H1 (cell line): ENCODE measurements around the gene TLL1. TPM values are rescaled to one million over a fixed set of nuclear protein-coding genes. Genes with fewer than 3 reads are reported as not detected.

Source experiments
- CTCF ChIA-PET: fragments of 300-600 bp; sonication (Branson Sonifier 250); formaldehyde crosslinking; loops from one replicate; lab custom pipeline; 2021; ENCODE audit not compliant: partially characterized antibody; lab: Charles Lee
- POLR2A ChIA-PET: fragments of 300-600 bp; sonication (Branson Sonifier 250); formaldehyde crosslinking; loops from one replicate; lab custom pipeline; 2021; ENCODE audit warnings: inconsistent platforms; ENCODE audit not compliant: partially characterized antibody; lab: Charles Lee
- DNase-seq, 2 experiments: peaks; one replicate each; pipeline versions ENCODE4 v3.0.0 to v3.0.0-alpha.2; 2010 to 2022; ENCODE audit warnings: low spot score in 2 of 2, low read depth in 1 of 2, mixed read lengths in 1 of 2
- FAIRE-seq: peaks from 2 replicates; lab custom pipeline; 2011; peaks lifted over from hg19 to GRCh38; lab: Jason Lieb, UNC
- H2AFZ ChIP-seq: 2 replicates; pipeline ENCODE4 v1.8.1; 2012; ENCODE audit warnings: low read length, inconsistent platforms
- H2AK5ac ChIP-seq: 2 replicates; pipeline ENCODE4 v1.6.1; 2013; ENCODE audit warnings: low read depth, low read length
- H2BK120ac ChIP-seq: replicated peaks from 2 replicates; pipeline ENCODE3; 2013; ENCODE audit warnings: low read depth, low read length, inconsistent platforms
- H2BK12ac ChIP-seq: 2 replicates; pipeline ENCODE4 v1.6.1; 2013; ENCODE audit warnings: low read depth, low read length
- H2BK15ac ChIP-seq: 2 replicates; pipeline ENCODE4 v1.6.1; 2013; ENCODE audit warnings: low read length
- H2BK20ac ChIP-seq: 2 replicates; pipeline ENCODE4 v1.6.1; 2013; ENCODE audit warnings: low read length
- H2BK5ac ChIP-seq: 2 replicates; pipeline ENCODE4 v1.6.1; 2013; ENCODE audit warnings: low read depth, low read length
- H3K14ac ChIP-seq: 2 replicates; pipeline ENCODE4 v1.6.1; 2013; ENCODE audit warnings: inconsistent platforms; ENCODE audit not compliant: insufficient read length
- H3K18ac ChIP-seq: 2 replicates; pipeline ENCODE4 v1.6.1; 2013; ENCODE audit warnings: low read length; ENCODE audit errors: extremely low read depth
- H3K23ac ChIP-seq: 2 replicates; pipeline ENCODE4 v1.6.1; 2013; ENCODE audit warnings: inconsistent platforms; ENCODE audit not compliant: insufficient read length
- H3K23me2 ChIP-seq: 2 replicates; pipeline ENCODE4 v1.6.1; 2013; ENCODE audit warnings: low read depth, low read length
- H3K27ac ChIP-seq: 2 replicates; pipeline ENCODE4 v1.6.1; 2011; ENCODE audit warnings: low read depth, low read length, inconsistent platforms
- H3K27me3 ChIP-seq, 4 experiments: replicated peaks in 1 of 4; 1 replicate in 1 of 4; 2 replicates in 3 of 4; pipeline versions ENCODE4 v1.6.1 to v1.8.1; 2011 to 2013; ENCODE audit warnings: low read length in 3 of 4, mild to moderate bottlenecking in 3 of 4, inconsistent platforms in 2 of 4, mixed read lengths in 2 of 4, moderate library complexity in 1 of 4; ENCODE audit not compliant: control insufficient read depth in 3 of 4, insufficient read depth in 3 of 4; ENCODE audit errors: extremely low read depth in 1 of 4
- H3K36me3 ChIP-seq, 4 experiments: 2 replicates each; pipeline versions ENCODE4 v1.6.1 to v1.8.1; 2011 to 2013; ENCODE audit warnings: mild to moderate bottlenecking in 4 of 4, low read length in 3 of 4, moderate library complexity in 2 of 4, control low read depth in 1 of 4, inconsistent platforms in 1 of 4; ENCODE audit not compliant: insufficient read depth in 4 of 4, control insufficient read depth in 2 of 4
- H3K4ac ChIP-seq: replicated peaks from 2 replicates; pipeline ENCODE3; 2013; ENCODE audit warnings: low read length, low read depth, mixed read lengths, inconsistent platforms; ENCODE audit not compliant: insufficient read length
- H3K4me1 ChIP-seq, 4 experiments: replicated peaks in 1 of 4; 1 replicate in 1 of 4; 2 replicates in 3 of 4; pipeline versions ENCODE4 v1.6.1 to v1.8.1; 2011 to 2013; ENCODE audit warnings: low read length in 3 of 4, inconsistent platforms in 2 of 4, mixed read lengths in 1 of 4; ENCODE audit not compliant: insufficient read depth in 4 of 4, control insufficient read depth in 3 of 4
- H3K4me2 ChIP-seq, 2 experiments: 2 replicates each; pipeline versions ENCODE4 v1.6.1 to v1.8.1; 2011 to 2013; ENCODE audit warnings: low read depth in 2 of 2, low read length in 2 of 2, control low read depth in 1 of 2, inconsistent platforms in 1 of 2, mild to moderate bottlenecking in 1 of 2; ENCODE audit not compliant: insufficient read depth in 1 of 2
- H3K4me3 ChIP-seq, 4 experiments: fragments of 200-600, 300-600 bp in 1 of 4; sonication (generic), shearing (Covaris generic), sonication (Bioruptor Twin) in 1 of 4; 2 replicates each; pipeline versions ENCODE4 v1.5.1 to v1.8.1; 2011 to 2016; ENCODE audit warnings: low read length in 4 of 4, low read depth in 3 of 4, control low read depth in 2 of 4, inconsistent platforms in 2 of 4, mild to moderate bottlenecking in 2 of 4, mixed read lengths in 1 of 4, moderate library complexity in 1 of 4; ENCODE audit not compliant: insufficient read depth in 2 of 4; ENCODE audit errors: extremely low read depth in 1 of 4
- H3K56ac ChIP-seq: replicated peaks from 2 replicates; pipeline ENCODE3; 2013; ENCODE audit warnings: low read depth, mild to moderate bottlenecking, mixed read lengths, low read length, inconsistent platforms; ENCODE audit not compliant: insufficient read length
- H3K79me1 ChIP-seq: 2 replicates; pipeline ENCODE4 v1.6.1; 2013; ENCODE audit warnings: low read depth, low read length, control low read depth
- H3K79me2 ChIP-seq, 2 experiments: 2 replicates each; pipeline versions ENCODE4 v1.6.1 to v1.8.1; 2012 to 2013; ENCODE audit warnings: low read length in 2 of 2, mild to moderate bottlenecking in 2 of 2, inconsistent platforms in 1 of 2; ENCODE audit not compliant: insufficient read depth in 2 of 2, control insufficient read depth in 1 of 2
- H3K9ac ChIP-seq, 4 experiments: replicated peaks in 1 of 4; 1 replicate in 1 of 4; 2 replicates in 3 of 4; pipeline versions ENCODE4 v1.6.1 to v1.8.1; 2011 to 2013; ENCODE audit warnings: low read depth in 3 of 4, low read length in 3 of 4, control low read depth in 2 of 4, mild to moderate bottlenecking in 2 of 4, moderate library complexity in 2 of 4, inconsistent platforms in 1 of 4; ENCODE audit errors: extremely low read depth in 1 of 4
- H3K9me3 ChIP-seq, 2 experiments: 2 replicates each; pipeline versions ENCODE4 v1.6.1 to v1.8.1; 2012 to 2013; ENCODE audit warnings: mild to moderate bottlenecking in 2 of 2, moderate library complexity in 2 of 2, control low read depth in 1 of 2, inconsistent platforms in 1 of 2, low read depth in 1 of 2, low read length in 1 of 2, mixed read lengths in 1 of 2; ENCODE audit not compliant: insufficient read depth in 2 of 2
- H4K20me1 ChIP-seq, 2 experiments: replicated peaks in 1 of 2; 2 replicates each; pipeline versions ENCODE3 to v1.8.1; 2011 to 2013; ENCODE audit warnings: inconsistent platforms in 2 of 2, low read length in 2 of 2, mild to moderate bottlenecking in 1 of 2; ENCODE audit not compliant: insufficient read depth in 2 of 2, control insufficient read depth in 1 of 2
- H4K5ac ChIP-seq: 2 replicates; pipeline ENCODE4 v1.6.1; 2013; ENCODE audit warnings: low read length, low read depth, mixed read lengths, inconsistent platforms; ENCODE audit not compliant: insufficient read length
- H4K8ac ChIP-seq: 2 replicates; pipeline ENCODE4 v1.8.0; 2013; ENCODE audit warnings: mild to moderate bottlenecking, moderate library complexity, low read length, inconsistent platforms; ENCODE audit not compliant: insufficient read depth; ENCODE audit errors: extremely low read depth
- H4K91ac ChIP-seq: replicated peaks from 2 replicates; pipeline ENCODE3; 2013; ENCODE audit warnings: low read length, mixed read lengths, inconsistent platforms; ENCODE audit not compliant: insufficient read length
- CTCF ChIP-seq, 3 experiments: IDR thresholded peaks; 1 replicate in 2 of 3; 2 replicates in 1 of 3; pipeline versions ENCODE4 v1.5.1 to v1.6.1; 2011; ENCODE audit warnings: low read length in 3 of 3, mild to moderate bottlenecking in 3 of 3, inconsistent platforms in 2 of 3, low read depth in 1 of 3, moderate library complexity in 1 of 3; ENCODE audit not compliant: insufficient read depth in 1 of 3; ENCODE audit errors: control extremely low read depth in 1 of 3
- JUN ChIP-seq: IDR thresholded peaks from 2 replicates; pipeline ENCODE4 v1.6.1; 2011; ENCODE audit warnings: low read depth, mild to moderate bottlenecking, improper control_type of control experiment, low read length
- KDM4A ChIP-seq: IDR thresholded peaks from one replicate; pipeline ENCODE4 v1.7.1; 2012; ENCODE audit warnings: low read depth, mild to moderate bottlenecking, moderate library complexity, low read length, inconsistent platforms; ENCODE audit not compliant: severe bottlenecking
- POLR2AphosphoS5 ChIP-seq: IDR thresholded peaks from 2 replicates; pipeline ENCODE4 v1.6.1; 2011; ENCODE audit warnings: low read depth, low read length
- RAD21 ChIP-seq, 2 experiments: IDR thresholded peaks in 1 of 2; conservative IDR thresholded peaks in 1 of 2; 2 replicates each; pipeline ENCODE4 v1.6.1; 2011; ENCODE audit warnings: low read depth in 2 of 2, low read length in 2 of 2, improper control_type of control experiment in 1 of 2, inconsistent platforms in 1 of 2, mild to moderate bottlenecking in 1 of 2, moderate library complexity in 1 of 2
- TAF7 ChIP-seq: optimal IDR thresholded peaks from 2 replicates; pipeline ENCODE3; 2011; ENCODE audit warnings: low read depth, mild to moderate bottlenecking, inconsistent platforms, low read length, moderate library complexity, borderline replicate concordance
- TCF12 ChIP-seq: IDR thresholded peaks from 2 replicates; pipeline ENCODE4 v1.6.1; 2011; ENCODE audit warnings: low read depth, mild to moderate bottlenecking, low read length
- WGBS, 2 experiments: shearing (Covaris generic) in 1 of 2; methylation state at CpG; one replicate each; pipeline versions ENCODE4 v1.1.6 to v1.1.7; 2013 to 2015; ENCODE audit warnings: low lambda C conversion rate in 2 of 2, mixed read lengths in 2 of 2, inconsistent platforms in 1 of 2, low coverage in 1 of 2, missing lambda C conversion rate in 1 of 2; ENCODE audit not compliant: insufficient replicate concordance in 2 of 2, insufficient coverage in 1 of 2, insufficient read length in 1 of 2; ENCODE audit errors: extremely low coverage in 1 of 2, missing lambda C conversion rate in 1 of 2; 5-methylcytosine and 5-hydroxymethylcytosine counted together
- polyA plus RNA-seq, 7 experiments: library from polyadenylated mRNA; depleted of rRNA in 3 of 7; stranded (reverse) in 5 of 7; unstranded in 2 of 7; fragments of >200 nt in 5 of 7; fragments of 200-250 nt in 2 of 7; gene quantifications; 1 replicate in 5 of 7; 2 replicates in 1 of 7; 4 replicates in 1 of 7; pipeline versions ENCODE4 v1.2.1 to v1.2.3, GENCODE V29; 2011 to 2013; ENCODE audit warnings: missing spikeins in 2 of 7, mixed read lengths in 2 of 7
- total RNA-seq: library from RNA; stranded (reverse); fragmentation: NEBNext Ultra II Directional; extraction: Animal tissue kit (Norgen Biotek cat#: 25700); gene quantifications from 2 replicates; pipeline ENCODE4 v1.2.1, GENCODE V29; 2021

TLL1 gene
- total and polyA plus RNA-seq, 2 of the 8 experiments (the other 6 are each of a cell fraction or from before 2014, with no cell fraction given), result 0.18 to 1.1 TPM

GRCh38 chr4:166017804-166018203 lies 144.8 kb downstream of the TLL1 start:
- no peak overlapping the region for H3K4me3 ChIP-seq
- 91% methylated on average over 1 of the region's 1 CpG; no CpG with 5 or more reads in 1 of the 2 experiments for WGBS, 2 experiments
- H3K14ac ChIP-seq, result no peak overlapping the region
- H3K18ac ChIP-seq, result no peak overlapping the region
- H2AFZ ChIP-seq, result no peak overlapping the region
- no peaks in the 10 kb centered on the region for H3K4me1 ChIP-seq
- no peak overlapping the region for H2BK12ac ChIP-seq
- H3K56ac ChIP-seq, result no peak overlapping the region
- no peak overlapping the region for H2BK15ac ChIP-seq
- H3K27ac ChIP-seq, result no peak overlapping the region
- H3K4me2 ChIP-seq, result no peak overlapping the region
- H2BK5ac ChIP-seq, result no peak overlapping the region
- CTCF ChIA-PET, result no interaction called here
- POLR2A ChIA-PET, result no interaction called here
- no peak overlapping the region for H3K23ac ChIP-seq
- no peak overlapping the region for H2AK5ac ChIP-seq
- H4K8ac ChIP-seq, result no peak overlapping the region
- TF ChIP-seq CTCF (IDR thresholded peaks at IDR 0.05; ENCODE audit: control extremely low read depth in 1 of 3, insufficient read depth in 1 of 3, low read depth in 1 of 3, low read length in 3 of 3) (no peak), RAD21 (IDR thresholded peaks at IDR 0.05 in 1 of 2, conservative IDR thresholded peaks at IDR 0.05 in 1 of 2; ENCODE audit: low read depth in 2 of 2, low read length in 2 of 2) (no peak), TCF12 (no peak), POLR2AphosphoS5 (no peak), TAF7 (no peak), KDM4A (no peak), JUN (no peak)
- TF ChIP-seq, all 59 proteins: peak for 0
- no peaks in the 10 kb centered on the region for H3K27me3 ChIP-seq
- FAIRE-seq (no peak), DNase-seq (no peak)
- H2BK20ac ChIP-seq, result no peak overlapping the region
- H2BK120ac ChIP-seq, result no peak overlapping the region
- H3K79me1 ChIP-seq, result no peaks in the 10 kb centered on the region
- H3K36me3 ChIP-seq, result no peaks in the 10 kb centered on the region
- H4K5ac ChIP-seq, result no peak overlapping the region
- H3K23me2 ChIP-seq, result no peaks in the 10 kb centered on the region
- no peaks in the 10 kb centered on the region for H3K9me3 ChIP-seq
- no peak overlapping the region for H4K91ac ChIP-seq
- no peak overlapping the region for H3K9ac ChIP-seq
- no peaks in the 10 kb centered on the region for H4K20me1 ChIP-seq
- no peaks in the 10 kb centered on the region for H3K79me2 ChIP-seq
- H3K4ac ChIP-seq, result no peak overlapping the region
